NCI-H524 treated with DMSO at 0.1 percent for 48 hours (cell line): ENCODE data around the gene MGLL.
A peak's percentile ranks its signal among the peaks of the same experiment; 100 is the strongest.

Experiments used
- DNase-seq: peaks from one replicate; lab custom pipeline; 2025; lab: John Stamatoyannopoulos, UW

MGLL gene

GRCh38 chr3:127674101-127674721 lies 148.1 kb downstream of the MGLL start:
- DNase-seq = no peak

- DNase-seq = no peak
Observed at GRCh38 chr3:127673191-127674100, 148.9 kb downstream of the MGLL start.

- peak; percentile 3 for DNase-seq
Observed at GRCh38 chr3:127672429-127673190, 149.7 kb downstream of the MGLL start, which contains the start of gene ABTB1. Gene ABTB1 (plus strand): TSS chr3:127672952. CDS start chr3:127673026, 74 bp downstream.

- no peak for DNase-seq
Observed at GRCh38 chr3:127671523-127672428, 150.5 kb downstream of the MGLL start.

GRCh38 chr3:127670761-127671522 lies 151.4 kb downstream of the MGLL start:
- DNase-seq = no peak

- DNase-seq = no peak
Observed at GRCh38 chr3:127670229-127670559, 152.1 kb downstream of the MGLL start.

GRCh38 chr3:127669541-127670228 lies 152.6 kb downstream of the MGLL start:
- DNase-seq = no peak

GRCh38 chr3:127668906-127669305 lies 153.4 kb downstream of the MGLL start:
- DNase-seq = no peak

- peak; percentile 13 for DNase-seq
Observed at GRCh38 chr3:127667119-127667681, 155.1 kb downstream of the MGLL start.

GRCh38 chr3:127666676-127667075 lies 155.6 kb downstream of the MGLL start:
- DNase-seq = no peak

GRCh38 chr3:127665586-127665985 lies 156.7 kb downstream of the MGLL start:
- DNase-seq = no peak

- no peak for DNase-seq
Observed at GRCh38 chr3:127665165-127665564, 157.2 kb downstream of the MGLL start.

GRCh38 chr3:127663151-127663550 lies 159.2 kb downstream of the MGLL start:
- DNase-seq = no peak

- no peak for DNase-seq
Observed at GRCh38 chr3:127662001-127662469, 160.3 kb downstream of the MGLL start.

- no peak for DNase-seq
Observed at GRCh38 chr3:127661600-127661999, 160.7 kb downstream of the MGLL start.

- no peak for DNase-seq
Observed at GRCh38 chr3:127660621-127661251, 161.6 kb downstream of the MGLL start.

GRCh38 chr3:127658234-127658633 lies 164.1 kb downstream of the MGLL start:
- DNase-seq = no peak

GRCh38 chr3:127656906-127657305 lies 165.4 kb downstream of the MGLL start:
- no peak for DNase-seq

GRCh38 chr3:127655641-127656040 lies 166.7 kb downstream of the MGLL start:
- DNase-seq = no peak
